H1 (cell line): ENCODE results near the gene GAB2. TPM values are rescaled to one million over a fixed set of nuclear protein-coding genes. Genes with fewer than 3 reads are reported as not detected.

Experiments used
- CTCF ChIA-PET: fragments of 300-600 bp; sonication (Branson Sonifier 250); formaldehyde crosslinking; loops from one replicate; lab custom pipeline; 2021; ENCODE audit not compliant: partially characterized antibody; lab: Charles Lee
- POLR2A ChIA-PET: fragments of 300-600 bp; sonication (Branson Sonifier 250); formaldehyde crosslinking; loops from one replicate; lab custom pipeline; 2021; ENCODE audit warnings: inconsistent platforms; ENCODE audit not compliant: partially characterized antibody; lab: Charles Lee
- DNase-seq, 2 experiments: peaks; one replicate each; pipeline versions ENCODE4 v3.0.0 to v3.0.0-alpha.2; 2010 to 2022; ENCODE audit warnings: low spot score in 2 of 2, low read depth in 1 of 2, mixed read lengths in 1 of 2
- FAIRE-seq: peaks from 2 replicates; lab custom pipeline; 2011; peaks lifted over from hg19 to GRCh38; lab: Jason Lieb, UNC
- H2AFZ ChIP-seq: 2 replicates; pipeline ENCODE4 v1.8.1; 2012; ENCODE audit warnings: low read length, inconsistent platforms
- H2AK5ac ChIP-seq: 2 replicates; pipeline ENCODE4 v1.6.1; 2013; ENCODE audit warnings: low read depth, low read length
- H2BK120ac ChIP-seq: replicated peaks from 2 replicates; pipeline ENCODE3; 2013; ENCODE audit warnings: low read depth, low read length, inconsistent platforms
- H2BK12ac ChIP-seq: 2 replicates; pipeline ENCODE4 v1.6.1; 2013; ENCODE audit warnings: low read depth, low read length
- H2BK15ac ChIP-seq: 2 replicates; pipeline ENCODE4 v1.6.1; 2013; ENCODE audit warnings: low read length
- H2BK20ac ChIP-seq: 2 replicates; pipeline ENCODE4 v1.6.1; 2013; ENCODE audit warnings: low read length
- H2BK5ac ChIP-seq: 2 replicates; pipeline ENCODE4 v1.6.1; 2013; ENCODE audit warnings: low read depth, low read length
- H3K14ac ChIP-seq: 2 replicates; pipeline ENCODE4 v1.6.1; 2013; ENCODE audit warnings: inconsistent platforms; ENCODE audit not compliant: insufficient read length
- H3K18ac ChIP-seq: 2 replicates; pipeline ENCODE4 v1.6.1; 2013; ENCODE audit warnings: low read length; ENCODE audit errors: extremely low read depth
- H3K23ac ChIP-seq: 2 replicates; pipeline ENCODE4 v1.6.1; 2013; ENCODE audit warnings: inconsistent platforms; ENCODE audit not compliant: insufficient read length
- H3K23me2 ChIP-seq: 2 replicates; pipeline ENCODE4 v1.6.1; 2013; ENCODE audit warnings: low read depth, low read length
- H3K27ac ChIP-seq: 2 replicates; pipeline ENCODE4 v1.6.1; 2011; ENCODE audit warnings: low read depth, low read length, inconsistent platforms
- H3K27me3 ChIP-seq, 4 experiments: replicated peaks in 1 of 4; 1 replicate in 1 of 4; 2 replicates in 3 of 4; pipeline versions ENCODE4 v1.6.1 to v1.8.1; 2011 to 2013; ENCODE audit warnings: low read length in 3 of 4, mild to moderate bottlenecking in 3 of 4, inconsistent platforms in 2 of 4, mixed read lengths in 2 of 4, moderate library complexity in 1 of 4; ENCODE audit not compliant: control insufficient read depth in 3 of 4, insufficient read depth in 3 of 4; ENCODE audit errors: extremely low read depth in 1 of 4
- H3K36me3 ChIP-seq, 4 experiments: 2 replicates each; pipeline versions ENCODE4 v1.6.1 to v1.8.1; 2011 to 2013; ENCODE audit warnings: mild to moderate bottlenecking in 4 of 4, low read length in 3 of 4, moderate library complexity in 2 of 4, control low read depth in 1 of 4, inconsistent platforms in 1 of 4; ENCODE audit not compliant: insufficient read depth in 4 of 4, control insufficient read depth in 2 of 4
- H3K4ac ChIP-seq: replicated peaks from 2 replicates; pipeline ENCODE3; 2013; ENCODE audit warnings: low read length, low read depth, mixed read lengths, inconsistent platforms; ENCODE audit not compliant: insufficient read length
- H3K4me1 ChIP-seq, 4 experiments: replicated peaks in 1 of 4; 1 replicate in 1 of 4; 2 replicates in 3 of 4; pipeline versions ENCODE4 v1.6.1 to v1.8.1; 2011 to 2013; ENCODE audit warnings: low read length in 3 of 4, inconsistent platforms in 2 of 4, mixed read lengths in 1 of 4; ENCODE audit not compliant: insufficient read depth in 4 of 4, control insufficient read depth in 3 of 4
- H3K4me2 ChIP-seq, 2 experiments: 2 replicates each; pipeline versions ENCODE4 v1.6.1 to v1.8.1; 2011 to 2013; ENCODE audit warnings: low read depth in 2 of 2, low read length in 2 of 2, control low read depth in 1 of 2, inconsistent platforms in 1 of 2, mild to moderate bottlenecking in 1 of 2; ENCODE audit not compliant: insufficient read depth in 1 of 2
- H3K4me3 ChIP-seq, 4 experiments: fragments of 200-600, 300-600 bp in 1 of 4; sonication (generic), shearing (Covaris generic), sonication (Bioruptor Twin) in 1 of 4; 2 replicates each; pipeline versions ENCODE4 v1.5.1 to v1.8.1; 2011 to 2016; ENCODE audit warnings: low read length in 4 of 4, low read depth in 3 of 4, control low read depth in 2 of 4, inconsistent platforms in 2 of 4, mild to moderate bottlenecking in 2 of 4, mixed read lengths in 1 of 4, moderate library complexity in 1 of 4; ENCODE audit not compliant: insufficient read depth in 2 of 4; ENCODE audit errors: extremely low read depth in 1 of 4
- H3K56ac ChIP-seq: replicated peaks from 2 replicates; pipeline ENCODE3; 2013; ENCODE audit warnings: low read depth, mild to moderate bottlenecking, mixed read lengths, low read length, inconsistent platforms; ENCODE audit not compliant: insufficient read length
- H3K79me1 ChIP-seq: 2 replicates; pipeline ENCODE4 v1.6.1; 2013; ENCODE audit warnings: low read depth, low read length, control low read depth
- H3K79me2 ChIP-seq, 2 experiments: 2 replicates each; pipeline versions ENCODE4 v1.6.1 to v1.8.1; 2012 to 2013; ENCODE audit warnings: low read length in 2 of 2, mild to moderate bottlenecking in 2 of 2, inconsistent platforms in 1 of 2; ENCODE audit not compliant: insufficient read depth in 2 of 2, control insufficient read depth in 1 of 2
- H3K9ac ChIP-seq, 4 experiments: replicated peaks in 1 of 4; 1 replicate in 1 of 4; 2 replicates in 3 of 4; pipeline versions ENCODE4 v1.6.1 to v1.8.1; 2011 to 2013; ENCODE audit warnings: low read depth in 3 of 4, low read length in 3 of 4, control low read depth in 2 of 4, mild to moderate bottlenecking in 2 of 4, moderate library complexity in 2 of 4, inconsistent platforms in 1 of 4; ENCODE audit errors: extremely low read depth in 1 of 4
- H3K9me3 ChIP-seq, 2 experiments: 2 replicates each; pipeline versions ENCODE4 v1.6.1 to v1.8.1; 2012 to 2013; ENCODE audit warnings: mild to moderate bottlenecking in 2 of 2, moderate library complexity in 2 of 2, control low read depth in 1 of 2, inconsistent platforms in 1 of 2, low read depth in 1 of 2, low read length in 1 of 2, mixed read lengths in 1 of 2; ENCODE audit not compliant: insufficient read depth in 2 of 2
- H4K20me1 ChIP-seq, 2 experiments: replicated peaks in 1 of 2; 2 replicates each; pipeline versions ENCODE3 to v1.8.1; 2011 to 2013; ENCODE audit warnings: inconsistent platforms in 2 of 2, low read length in 2 of 2, mild to moderate bottlenecking in 1 of 2; ENCODE audit not compliant: insufficient read depth in 2 of 2, control insufficient read depth in 1 of 2
- H4K5ac ChIP-seq: 2 replicates; pipeline ENCODE4 v1.6.1; 2013; ENCODE audit warnings: low read length, low read depth, mixed read lengths, inconsistent platforms; ENCODE audit not compliant: insufficient read length
- H4K8ac ChIP-seq: 2 replicates; pipeline ENCODE4 v1.8.0; 2013; ENCODE audit warnings: mild to moderate bottlenecking, moderate library complexity, low read length, inconsistent platforms; ENCODE audit not compliant: insufficient read depth; ENCODE audit errors: extremely low read depth
- H4K91ac ChIP-seq: replicated peaks from 2 replicates; pipeline ENCODE3; 2013; ENCODE audit warnings: low read length, mixed read lengths, inconsistent platforms; ENCODE audit not compliant: insufficient read length
- CBX5 ChIP-seq: fragments of 300-800, 300-1000 bp; sonication (generic); IDR thresholded peaks from 2 replicates; pipeline ENCODE4 v1.7.1; 2016; ENCODE audit warnings: antibody characterized with exemption, low read length, low read depth
- CTCF ChIP-seq, 3 experiments: IDR thresholded peaks; 1 replicate in 2 of 3; 2 replicates in 1 of 3; pipeline versions ENCODE4 v1.5.1 to v1.6.1; 2011; ENCODE audit warnings: low read length in 3 of 3, mild to moderate bottlenecking in 3 of 3, inconsistent platforms in 2 of 3, low read depth in 1 of 3, moderate library complexity in 1 of 3; ENCODE audit not compliant: insufficient read depth in 1 of 3; ENCODE audit errors: control extremely low read depth in 1 of 3
- EGR1 ChIP-seq: IDR thresholded peaks from 2 replicates; pipeline ENCODE4 v1.6.1; 2011; ENCODE audit warnings: low read depth, low read length, borderline replicate concordance
- EP300 ChIP-seq, 2 experiments: IDR thresholded peaks; 1 replicate in 1 of 2; 2 replicates in 1 of 2; pipeline ENCODE4 v1.6.1; 2011 to 2012; ENCODE audit warnings: low read depth in 2 of 2, low read length in 2 of 2, mild to moderate bottlenecking in 2 of 2, borderline replicate concordance in 1 of 2, inconsistent platforms in 1 of 2, moderate library complexity in 1 of 2
- EZH2 ChIP-seq: fragments of 200-600 bp; sonication (generic); IDR thresholded peaks from 2 replicates; pipeline ENCODE4 v1.7.1; 2012; ENCODE audit warnings: low read depth, mild to moderate bottlenecking, moderate library complexity, low read length, inconsistent platforms; ENCODE audit not compliant: severe bottlenecking
- JUN ChIP-seq: IDR thresholded peaks from 2 replicates; pipeline ENCODE4 v1.6.1; 2011; ENCODE audit warnings: low read depth, mild to moderate bottlenecking, improper control_type of control experiment, low read length
- PHF8 ChIP-seq: fragments of 200-600 bp; sonication (generic); conservative IDR thresholded peaks from 2 replicates; pipeline ENCODE4 v1.7.1; 2012; ENCODE audit warnings: low read depth, mild to moderate bottlenecking, inconsistent platforms, low read length, moderate library complexity
- POU5F1 ChIP-seq: IDR thresholded peaks from 2 replicates; pipeline ENCODE4 v1.6.1; 2011; ENCODE audit warnings: low read depth, mild to moderate bottlenecking, low read length, moderate library complexity
- WGBS, 2 experiments: shearing (Covaris generic) in 1 of 2; methylation state at CpG; one replicate each; pipeline versions ENCODE4 v1.1.6 to v1.1.7; 2013 to 2015; ENCODE audit warnings: low lambda C conversion rate in 2 of 2, mixed read lengths in 2 of 2, inconsistent platforms in 1 of 2, low coverage in 1 of 2, missing lambda C conversion rate in 1 of 2; ENCODE audit not compliant: insufficient replicate concordance in 2 of 2, insufficient coverage in 1 of 2, insufficient read length in 1 of 2; ENCODE audit errors: extremely low coverage in 1 of 2, missing lambda C conversion rate in 1 of 2; 5-methylcytosine and 5-hydroxymethylcytosine counted together
- polyA plus RNA-seq, 7 experiments: library from polyadenylated mRNA; depleted of rRNA in 3 of 7; stranded (reverse) in 5 of 7; unstranded in 2 of 7; fragments of >200 nt in 5 of 7; fragments of 200-250 nt in 2 of 7; gene quantifications; 1 replicate in 5 of 7; 2 replicates in 1 of 7; 4 replicates in 1 of 7; pipeline versions ENCODE4 v1.2.1 to v1.2.3, GENCODE V29; 2011 to 2013; ENCODE audit warnings: missing spikeins in 2 of 7, mixed read lengths in 2 of 7
- total RNA-seq: library from RNA; stranded (reverse); fragmentation: NEBNext Ultra II Directional; extraction: Animal tissue kit (Norgen Biotek cat#: 25700); gene quantifications from 2 replicates; pipeline ENCODE4 v1.2.1, GENCODE V29; 2021

GAB2 gene
- total and polyA plus RNA-seq, 2 of the 8 experiments (the other 6 are each of a cell fraction or from before 2014, with no cell fraction given): 6.3 to 14.0 TPM

DNA sequence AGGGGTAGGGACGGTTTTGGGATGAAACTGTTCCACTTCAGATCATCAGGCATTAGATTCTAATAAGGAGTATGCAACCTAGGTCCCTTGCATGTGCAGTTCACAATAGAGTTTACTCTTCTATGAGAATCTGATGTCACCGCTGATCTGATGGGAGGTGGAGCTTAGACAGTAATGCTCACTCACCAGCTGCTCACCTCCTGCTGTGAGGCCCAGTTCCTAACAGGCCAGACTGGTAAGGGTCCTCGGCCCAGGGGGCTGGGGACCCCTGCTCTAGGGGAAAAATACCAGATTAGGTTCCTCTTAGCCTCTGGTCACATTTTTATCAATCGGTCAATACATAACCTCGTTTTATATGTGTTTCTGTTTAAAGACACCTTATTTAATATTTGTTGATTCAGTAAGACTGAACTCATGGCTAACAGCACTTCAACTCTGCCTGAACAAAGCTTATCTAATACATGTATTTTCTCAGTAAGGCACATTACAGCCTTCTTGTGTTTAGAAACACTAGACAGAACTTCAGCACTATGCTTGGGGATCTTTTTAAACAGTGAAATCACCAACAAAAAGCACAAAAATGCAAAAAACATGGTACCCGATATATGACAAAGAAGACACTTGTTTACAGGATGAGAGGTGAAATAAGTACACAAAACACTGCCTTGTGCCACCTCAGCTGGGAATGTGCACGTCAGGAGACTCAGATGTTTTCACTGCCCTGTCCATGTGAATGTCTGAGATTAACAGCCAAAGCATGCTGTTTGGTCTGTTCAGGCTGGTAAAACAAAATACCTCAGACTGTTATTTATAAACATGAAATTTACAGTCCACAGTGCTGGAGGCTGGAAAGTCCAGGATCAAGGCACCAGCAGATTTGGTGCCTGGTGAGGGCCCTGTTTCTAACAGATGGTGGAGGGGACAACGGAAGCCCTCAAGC lies 121.4 kb downstream of the GAB2 start:
- no peak overlapping the region for H2BK12ac ChIP-seq
- no peak overlapping the region for H2BK15ac ChIP-seq
- H3K23ac ChIP-seq: no peak overlapping the region
- H2BK5ac ChIP-seq: no peak overlapping the region
- no peak overlapping the region for H3K4me2 ChIP-seq
- no peak overlapping the region for H3K4ac ChIP-seq
- no peaks in the 10 kb centered on the region for H3K79me1 ChIP-seq
- H3K56ac ChIP-seq: no peak overlapping the region
- no peaks in the 10 kb centered on the region for H3K23me2 ChIP-seq
- POLR2A ChIA-PET: no interaction called here
- H3K9me3 ChIP-seq: no peaks in the 10 kb centered on the region
- H3K9ac ChIP-seq: no peak overlapping the region; a peak in 1 of 7 replicates
- H4K5ac ChIP-seq: no peak overlapping the region
- no peak overlapping the region for H2AK5ac ChIP-seq
- no peak for FAIRE-seq
- no peak overlapping the region for H4K8ac ChIP-seq
- CTCF ChIA-PET: interaction anchor here (0.7 kb wide), 1 partner anchor 25 kb away, joined by 3 read pairs; no protein-coding TSS in a partner anchor
- no peak overlapping the region for H4K91ac ChIP-seq
- no peak overlapping the region for H3K27ac ChIP-seq
- H2BK20ac ChIP-seq: no peak overlapping the region
- H4K20me1 ChIP-seq: no peaks in the 10 kb centered on the region
- no peaks in the 10 kb centered on the region; a peak in 1 of 4 replicates for H3K79me2 ChIP-seq
- H2AFZ ChIP-seq: no peak overlapping the region
- 85% methylated on average over 8 of the region's 8 CpGs; no CpG with 5 or more reads in 1 of the 2 experiments for WGBS, 2 experiments
- H3K4me1 ChIP-seq: peaks cover 0 to 2% (median 0%) of the 10 kb centered on the region in 4 experiments; a peak in 1 of 7 replicates
- H3K36me3 ChIP-seq: no peaks in the 10 kb centered on the region
- no peak overlapping the region for H3K18ac ChIP-seq
- H3K27me3 ChIP-seq: peaks cover 0 to 1% (median 0%) of the 10 kb centered on the region in 4 experiments; a peak in 1 of 7 replicates
- no peak for DNase-seq
- no peak overlapping the region for H2BK120ac ChIP-seq
- H3K14ac ChIP-seq: no peak overlapping the region
- no peak overlapping the region for H3K4me3 ChIP-seq
- TF ChIP-seq EP300 (IDR thresholded peaks at IDR 0.05; ENCODE audit: borderline replicate concordance in 1 of 2, low read depth in 2 of 2, low read length in 2 of 2) (no peak), PHF8 (no peak), EGR1 (no peak), EZH2 (no peak), POU5F1 (no peak), JUN (no peak), CTCF (IDR thresholded peaks at IDR 0.05; ENCODE audit: control extremely low read depth in 1 of 3, insufficient read depth in 1 of 3, low read depth in 1 of 3, low read length in 3 of 3) (no peak), CBX5 (no peak)
